Smooth muscle cell (in vitro differentiated cells): ENCODE data around the gene DGKH. TPM values are rescaled to one million over a fixed set of nuclear protein-coding genes. Genes with fewer than 3 reads are reported as not detected.
A peak's percentile ranks its signal among the peaks of the same experiment; 100 is the strongest.

Source experiments
- DNase-seq: peaks from one replicate; lab custom pipeline; 2025; ENCODE audit not compliant: unreplicated experiment; lab: John Stamatoyannopoulos, UW
- H2AFZ ChIP-seq: fragments of 200-600 bp; sonication (generic); 2 replicates; pipeline ENCODE4 v1.6.0; 2016; ENCODE audit warnings: antibody characterized with exemption, low read depth, mild to moderate bottlenecking
- H3F3A ChIP-seq: fragments of 200-600 bp; sonication (generic); 2 replicates; pipeline ENCODE4 v1.6.0; 2017; ENCODE audit warnings: antibody characterized with exemption, low read depth
- H3K27ac ChIP-seq: fragments of 200-600 bp; sonication (generic); 2 replicates; pipeline ENCODE4 v1.5.1; 2016; ENCODE audit warnings: low read depth, mild to moderate bottlenecking
- H3K27me3 ChIP-seq: fragments of 200-600 bp; sonication (generic); 2 replicates; pipeline ENCODE4 v1.6.1; 2016; ENCODE audit warnings: low read depth, mild to moderate bottlenecking
- H3K36me3 ChIP-seq: fragments of 200-600 bp; sonication (generic); 2 replicates; pipeline ENCODE4 v1.5.1; 2016; ENCODE audit warnings: low read depth
- H3K4me1 ChIP-seq: fragments of 200-600 bp; sonication (generic); 2 replicates; pipeline ENCODE4 v1.5.1; 2016; ENCODE audit warnings: low read depth
- H3K4me2 ChIP-seq: fragments of 200-600 bp; sonication (generic); 2 replicates; pipeline ENCODE4 v1.6.0; 2016; ENCODE audit warnings: mild to moderate bottlenecking
- H3K4me3 ChIP-seq: fragments of 200-600 bp; sonication (generic); 2 replicates; pipeline ENCODE4 v1.5.1; 2016; ENCODE audit warnings: mild to moderate bottlenecking
- H3K79me2 ChIP-seq: fragments of 200-600 bp; sonication (generic); 2 replicates; pipeline ENCODE4 v1.6.0; 2016; ENCODE audit warnings: low read depth, mild to moderate bottlenecking
- H3K9ac ChIP-seq: fragments of 200-600 bp; sonication (generic); 2 replicates; pipeline ENCODE4 v1.6.0; 2016; ENCODE audit warnings: low read depth
- H3K9me3 ChIP-seq: fragments of 200-600 bp; sonication (generic); replicated peaks from 2 replicates; pipeline ENCODE4 v1.5.1; 2016; ENCODE audit warnings: low read depth
- H4K20me1 ChIP-seq: fragments of 200-600 bp; sonication (generic); 2 replicates; pipeline ENCODE4 v1.6.0; 2016; ENCODE audit warnings: low read depth
- CTCF ChIP-seq: fragments of 200-600 bp; sonication (generic); IDR thresholded peaks from 2 replicates; pipeline ENCODE4 v1.5.1; 2017; ENCODE audit warnings: borderline replicate concordance, mild to moderate bottlenecking, antibody characterized with exemption; ENCODE audit not compliant: insufficient read depth, poor library complexity, severe bottlenecking
- WGBS: methylation state at CpG from one replicate; pipeline ENCODE4 v1.1.7; 2016; ENCODE audit warnings: low lambda C conversion rate; 5-methylcytosine and 5-hydroxymethylcytosine counted together
- polyA plus RNA-seq: library from polyadenylated mRNA; unstranded; fragments of >200 nt; fragmentation: Nextera tagmentation; extraction: Ambion mirVana; gene quantifications from 2 replicates; pipeline ENCODE4 v1.2.1, GENCODE V29; 2016
- total RNA-seq: library from RNA; depleted of rRNA; stranded (reverse); fragments of >200 nt; gene quantifications from 2 replicates; pipeline ENCODE4 v1.2.3, GENCODE V29; 2014

DGKH gene
- total and polyA plus RNA-seq, 2 experiments from 2014 or later = 1.3 to 6.8 TPM

- H3F3A ChIP-seq = no peaks in the 10 kb centered on the region
- H2AFZ ChIP-seq = no peak overlapping the region
- H3K79me2 ChIP-seq = no peaks in the 10 kb centered on the region
- H3K36me3 ChIP-seq = no peaks in the 10 kb centered on the region
- H3K9ac ChIP-seq = no peak overlapping the region
- no peak for DNase-seq
- H3K4me3 ChIP-seq = no peak overlapping the region
- H3K4me2 ChIP-seq = no peak overlapping the region
- no peaks in the 10 kb centered on the region for H3K4me1 ChIP-seq
- no peaks in the 10 kb centered on the region for H3K27me3 ChIP-seq
- no peak overlapping the region for H3K27ac ChIP-seq
- TF ChIP-seq CTCF = no peak
- 79% methylated on average over 2 of the region's 2 CpGs for WGBS
- H4K20me1 ChIP-seq = no peaks in the 10 kb centered on the region
- H3K9me3 ChIP-seq = no peaks in the 10 kb centered on the region
Measured at GRCh38 chr13:42022796-42023493, 25.5 kb upstream of the DGKH start.

GRCh38 chr13:42027286-42027685 is 21.2 kb upstream of the DGKH start:
- Histone ChIP-seq H2AFZ (no peak overlapping the region), H3K9me3 (no peaks in the 10 kb centered on the region), H3K36me3 (no peaks in the 10 kb centered on the region), H4K20me1 (no peaks in the 10 kb centered on the region), H3K4me3 (no peak overlapping the region), H3K4me1 (no peaks in the 10 kb centered on the region), H3K27ac (peak overlapping the region; percentile 52), H3K79me2 (no peaks in the 10 kb centered on the region), H3K27me3 (no peaks in the 10 kb centered on the region), H3F3A (no peaks in the 10 kb centered on the region), H3K4me2 (no peak overlapping the region), H3K9ac (no peak overlapping the region)
- DNase-seq = no peak
- TF ChIP-seq CTCF = no peak

GRCh38 chr13:42028113-42028799 is 20.2 kb upstream of the DGKH start:
- H3K27ac ChIP-seq = no peak overlapping the region
- no peak overlapping the region for H3K4me2 ChIP-seq
- H3K79me2 ChIP-seq = no peaks in the 10 kb centered on the region
- H3F3A ChIP-seq = no peaks in the 10 kb centered on the region
- no peaks in the 10 kb centered on the region for H3K4me1 ChIP-seq
- H3K27me3 ChIP-seq = no peaks in the 10 kb centered on the region
- H3K4me3 ChIP-seq = no peak overlapping the region
- WGBS = 84% methylated on average over 3 of the region's 3 CpGs
- H3K9me3 ChIP-seq = no peaks in the 10 kb centered on the region
- no peaks in the 10 kb centered on the region for H3K36me3 ChIP-seq
- no peak for TF ChIP-seq CTCF
- no peak overlapping the region for H2AFZ ChIP-seq
- no peaks in the 10 kb centered on the region for H4K20me1 ChIP-seq
- no peak for DNase-seq
- no peak overlapping the region for H3K9ac ChIP-seq
